GM10248 (cell line): ENCODE data around the gene TRABD.

Experiments used
- CTCF ChIA-PET: fragments of 300-600 bp; sonication (Branson Sonifier 250); formaldehyde crosslinking; extraction: SDS; loops from one replicate; lab custom pipeline; 2021; ENCODE audit warnings: antibody characterized with exemption; lab: Yijun Ruan, JAX
- POLR2A ChIA-PET: fragments of 350-650 bp; sonication (Branson Sonifier 250); formaldehyde crosslinking; extraction: SDS; loops from one replicate; lab custom pipeline; 2020; ENCODE audit warnings: antibody characterized with exemption; lab: Yijun Ruan, JAX
- DNase-seq: peaks from one replicate; pipeline ENCODE4 v3.0.0; 2012; ENCODE audit errors: extremely low spot score
- TF ChIP-seq, protein P1 (sequence below): IDR thresholded peaks from 2 replicates; pipeline ENCODE4 v1.5.1; 2012; ENCODE audit warnings: mild to moderate bottlenecking, low read depth; ENCODE audit errors: extremely low read depth, missing control alignments, control extremely low read depth

Gene TRABD

DNA sequence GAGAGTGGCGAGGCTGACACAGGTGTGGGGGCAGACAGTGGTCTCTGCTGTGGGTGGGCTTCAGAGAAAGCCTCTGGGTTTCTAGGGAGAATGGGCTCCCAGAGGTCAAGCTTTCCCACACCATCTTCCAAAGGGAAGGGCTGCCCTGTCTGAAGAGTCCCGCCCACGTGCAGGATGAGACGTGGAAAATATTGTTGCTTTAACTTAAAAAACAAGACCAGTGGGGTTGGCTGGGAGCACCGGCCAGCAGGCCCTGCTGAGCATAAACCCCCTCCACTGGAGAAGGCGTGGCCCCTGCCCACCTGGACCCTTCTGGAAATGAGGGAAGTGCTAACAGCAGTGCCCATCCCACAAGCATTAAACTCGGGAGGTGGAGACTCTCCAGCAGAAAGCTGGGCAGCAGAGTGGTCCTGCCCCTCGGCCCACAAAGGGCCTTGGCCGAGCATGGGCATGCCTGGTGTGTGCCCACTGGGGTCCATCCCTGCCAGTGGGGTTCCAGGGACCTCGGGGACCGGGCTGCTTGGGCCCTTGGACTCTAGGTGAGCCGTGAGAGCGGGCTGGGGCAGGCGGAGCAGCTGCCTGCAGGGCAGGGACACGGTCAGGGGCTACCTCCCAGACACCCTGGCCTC lies 30.5 kb downstream of the TRABD start:
- ChIA-PET CTCF (interaction anchor here (0.9 to 4.1 kb wide), 2 partner anchors 8 to 67 kb away, joined by 3 to 17 read pairs; no protein-coding TSS in a partner anchor), POLR2A (interaction anchor here (0.6 kb wide), 2 partner anchors 47 to 307 kb away, joined by 3 to 6 read pairs; no protein-coding TSS in a partner anchor)
- DNase-seq, result no peak
- TF ChIP-seq, protein P1, sequence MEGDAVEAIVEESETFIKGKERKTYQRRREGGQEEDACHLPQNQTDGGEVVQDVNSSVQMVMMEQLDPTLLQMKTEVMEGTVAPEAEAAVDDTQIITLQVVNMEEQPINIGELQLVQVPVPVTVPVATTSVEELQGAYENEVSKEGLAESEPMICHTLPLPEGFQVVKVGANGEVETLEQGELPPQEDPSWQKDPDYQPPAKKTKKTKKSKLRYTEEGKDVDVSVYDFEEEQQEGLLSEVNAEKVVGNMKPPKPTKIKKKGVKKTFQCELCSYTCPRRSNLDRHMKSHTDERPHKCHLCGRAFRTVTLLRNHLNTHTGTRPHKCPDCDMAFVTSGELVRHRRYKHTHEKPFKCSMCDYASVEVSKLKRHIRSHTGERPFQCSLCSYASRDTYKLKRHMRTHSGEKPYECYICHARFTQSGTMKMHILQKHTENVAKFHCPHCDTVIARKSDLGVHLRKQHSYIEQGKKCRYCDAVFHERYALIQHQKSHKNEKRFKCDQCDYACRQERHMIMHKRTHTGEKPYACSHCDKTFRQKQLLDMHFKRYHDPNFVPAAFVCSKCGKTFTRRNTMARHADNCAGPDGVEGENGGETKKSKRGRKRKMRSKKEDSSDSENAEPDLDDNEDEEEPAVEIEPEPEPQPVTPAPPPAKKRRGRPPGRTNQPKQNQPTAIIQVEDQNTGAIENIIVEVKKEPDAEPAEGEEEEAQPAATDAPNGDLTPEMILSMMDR, result no peak

DNA sequence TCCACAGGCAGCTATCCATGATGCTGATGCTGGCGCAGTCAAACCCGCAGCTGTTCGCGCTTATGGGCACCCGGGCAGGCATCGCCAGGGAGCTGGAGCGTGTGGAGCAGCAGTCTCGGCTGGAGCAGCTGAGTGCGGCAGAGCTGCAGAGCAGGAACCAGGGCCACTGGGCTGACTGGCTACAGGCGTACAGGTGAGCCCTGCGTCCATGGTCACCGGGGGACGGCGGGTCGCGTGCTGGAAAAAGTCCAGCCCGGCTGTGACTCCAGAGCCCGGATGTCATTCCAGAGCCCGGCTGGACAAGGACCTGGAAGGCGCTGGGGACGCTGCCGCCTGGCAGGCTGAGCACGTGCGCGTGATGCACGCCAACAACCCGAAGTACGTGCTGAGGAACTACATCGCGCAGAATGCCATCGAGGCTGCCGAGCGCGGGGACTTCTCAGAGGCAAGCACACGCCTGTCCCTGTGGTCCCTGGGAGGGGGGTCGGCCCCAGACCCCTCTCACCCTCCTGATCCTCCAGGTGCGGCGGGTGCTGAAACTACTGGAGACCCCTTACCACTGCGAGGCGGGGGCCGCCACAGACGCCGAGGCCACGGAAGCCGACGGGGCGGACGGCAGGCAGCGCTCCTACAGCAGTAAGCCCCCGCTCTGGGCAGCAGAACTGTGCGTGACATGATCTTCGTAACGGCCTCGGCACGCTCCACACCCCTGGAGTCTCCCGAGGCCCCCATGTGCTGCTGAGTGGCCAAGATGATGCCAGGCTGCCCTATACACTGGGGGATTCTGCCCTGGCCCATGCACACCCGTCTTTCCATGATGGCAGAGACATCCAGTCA lies 31.2 kb downstream of the TRABD start:
- no peak for DNase-seq
- ChIA-PET POLR2A (no interaction called here), CTCF (interaction anchor here (0.9 kb wide), 1 partner anchor 7 kb away, joined by 3 read pairs; no protein-coding TSS in a partner anchor)
- TF ChIP-seq, protein P1, result no peak

DNA sequence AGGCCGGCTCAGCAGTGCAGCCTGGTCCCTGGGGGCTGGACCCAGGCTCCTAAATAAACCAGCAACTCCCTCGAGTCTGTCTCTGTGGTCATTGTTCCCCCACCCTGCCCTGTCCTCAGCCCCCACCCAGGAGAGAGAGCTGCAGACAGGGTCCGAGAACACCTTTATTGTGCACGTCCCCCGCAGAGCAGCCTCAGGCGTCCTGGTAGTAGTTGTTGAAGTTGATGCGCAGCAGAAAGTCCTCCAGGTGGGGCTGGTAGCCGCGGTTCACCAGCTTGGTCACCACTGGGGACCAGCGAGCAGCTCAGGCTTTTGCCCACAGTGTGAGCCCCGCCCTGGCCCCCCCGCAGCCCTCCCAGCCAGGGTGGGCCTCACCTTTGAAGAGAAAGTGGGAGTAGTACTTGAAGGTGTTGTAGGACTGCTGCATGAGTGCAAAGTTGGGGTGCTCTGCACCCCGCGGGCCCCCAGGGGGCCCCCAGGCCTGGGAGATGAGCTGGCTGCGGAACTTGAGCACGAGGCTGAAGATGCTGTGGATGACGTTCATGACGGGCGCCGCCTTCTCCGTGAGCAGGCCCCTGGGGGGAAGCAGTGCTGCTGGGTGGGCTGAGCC lies 31.9 kb downstream of the TRABD start:
- DNase-seq, result no peak
- ChIA-PET CTCF (interaction anchor here (1.8 kb wide), 1 partner anchor 23 kb away, joined by 6 read pairs; no protein-coding TSS in a partner anchor), POLR2A (no interaction called here)
- TF ChIP-seq, protein P1, result no peak

DNA sequence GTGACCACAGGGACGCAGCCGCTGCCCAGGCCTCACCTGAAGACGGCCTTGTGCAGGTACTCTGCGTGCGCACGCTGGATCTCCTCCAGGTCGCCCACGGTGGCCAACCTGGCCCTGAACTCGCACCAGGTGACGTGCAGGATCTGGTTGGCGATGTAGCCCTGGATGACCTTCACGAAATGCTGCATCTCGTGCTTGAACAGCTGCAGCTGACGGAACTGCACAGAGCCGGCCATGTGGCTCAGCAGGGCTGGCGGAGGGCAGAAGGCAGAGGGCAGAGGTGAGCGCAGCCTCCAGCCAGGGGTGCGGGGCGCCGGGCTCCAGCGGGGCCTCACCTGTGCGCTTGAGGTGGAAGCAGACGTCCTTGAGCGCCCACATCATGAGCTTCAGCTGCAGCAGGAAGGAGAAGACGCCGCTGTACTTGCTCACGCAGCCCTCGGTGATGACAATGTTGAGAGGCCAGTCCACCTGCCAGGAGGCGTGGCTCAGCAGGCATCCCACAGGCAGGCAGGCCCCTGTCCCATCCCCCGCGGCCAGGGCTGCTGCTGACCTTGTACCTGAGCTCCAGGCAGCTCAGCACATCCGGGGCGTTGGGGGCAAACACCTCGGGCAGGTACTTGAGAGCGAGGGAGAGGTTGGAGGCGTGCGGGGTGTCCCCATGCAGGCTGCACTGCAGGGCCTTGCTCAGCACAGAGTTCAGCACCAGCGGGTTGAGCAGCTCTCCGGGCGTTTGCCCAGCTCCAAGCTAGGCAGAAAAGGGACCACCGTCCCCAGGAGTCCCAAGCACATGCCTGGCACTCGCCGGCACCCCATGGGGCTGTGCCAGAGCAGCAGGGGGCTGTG lies 32.7 kb downstream of the TRABD start:
- ChIA-PET POLR2A (no interaction called here), CTCF (interaction anchor here (1.1 to 1.8 kb wide), 3 partner anchors 14 to 23 kb away, joined by 3 to 6 read pairs (median 4); no protein-coding TSS in a partner anchor)
- DNase-seq, result no peak
- TF ChIP-seq, protein P1, result no peak

DNA sequence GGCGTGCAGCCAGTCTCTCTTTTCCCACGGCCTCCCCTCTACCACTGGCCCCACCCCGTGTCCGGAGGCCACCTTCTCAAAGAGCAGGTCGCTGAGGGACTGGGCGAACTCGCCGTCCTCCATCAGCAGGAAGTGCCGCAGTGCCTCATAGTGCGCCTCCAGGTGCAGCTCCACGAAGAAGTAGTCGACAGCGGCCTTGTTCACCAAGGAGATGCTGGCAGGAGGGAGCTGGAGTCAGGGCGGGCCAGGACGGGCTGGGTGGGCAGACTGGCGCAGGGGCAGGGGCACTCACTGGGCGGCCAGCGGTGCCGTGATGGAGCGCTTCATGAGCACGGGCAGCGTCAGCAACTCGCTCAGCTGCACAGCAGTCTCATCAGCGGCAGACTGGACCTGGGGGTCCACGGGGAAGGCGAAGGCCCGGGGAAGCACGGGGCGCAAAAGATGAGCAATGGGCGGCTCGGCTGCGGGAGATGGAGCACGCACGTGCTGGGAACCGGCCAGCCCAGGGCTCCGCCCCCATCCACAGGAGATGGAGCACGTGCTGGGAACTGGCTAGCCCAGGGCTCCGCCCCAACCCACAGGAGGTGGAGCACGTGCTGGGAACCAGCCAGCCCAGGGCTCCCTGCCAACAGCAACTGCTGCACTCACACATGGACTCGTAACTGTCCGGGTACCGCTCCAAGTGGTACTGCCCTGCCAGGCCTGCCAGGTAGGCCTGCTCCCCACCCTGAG lies 33.4 kb downstream of the TRABD start:
- POLR2A ChIA-PET, result no interaction called here
- CTCF ChIA-PET, result interaction anchor here (1.1 to 1.8 kb wide), 3 partner anchors 14 to 23 kb away, joined by 3 to 6 read pairs (median 4); no protein-coding TSS in a partner anchor
- DNase-seq, result no peak
- TF ChIP-seq, protein P1, result no peak
